H7 (cell line): ENCODE measurements around the gene FAM240B. TPM values are rescaled to one million over a fixed set of nuclear protein-coding genes. Genes with fewer than 3 reads are reported as not detected.

ENCODE experiments used
- total RNA-seq: library from RNA; depleted of rRNA; stranded (reverse); fragments of >200 nt; shearing (Covaris generic); gene quantifications from 2 replicates; pipeline ENCODE4 v1.2.3, GENCODE V29; 2014; rRNA removed

FAM240B gene
- total RNA-seq, 1 experiment from 2014 or later, result not detected

Other genes with a start within 250 kb of the FAM240B start
- gene ANKRD18A, start 99.5 kb downstream of the FAM240B start, total RNA-seq, result 0.35 and 1.2 TPM in 2 replicates